Lower leg skin (tissue), 4 donors: ENCODE data around the gene ROR1. TPM values are rescaled to one million over a fixed set of nuclear protein-coding genes. Genes with fewer than 3 reads are reported as not detected.

ENCODE experiments used
- DNase-seq, 2 donors: peaks; one replicate each; pipeline ENCODE4 v3.0.0-alpha.2; 2019; ENCODE audit warnings: low spot score in 2 of 2
- H3K4me3 ChIP-seq: fragments of 200-600 bp; sonication (generic); 2 replicates; pipeline ENCODE4 v1.5.1; 2017; ENCODE audit warnings: mild to moderate bottlenecking, low read depth; ENCODE audit not compliant: poor library complexity, severe bottlenecking
- POLR2A ChIP-seq, 2 donors: fragments of 450-650 bp; IDR thresholded peaks; one replicate each; pipeline ENCODE4 v1.6.1; 2016 to 2017; ENCODE audit warnings: antibody characterized with exemption in 2 of 2, mild to moderate bottlenecking in 1 of 2, moderate library complexity in 1 of 2
- WGBS, 2 donors: methylation state at CpG; one replicate each; pipeline ENCODE4 v1.1.5; 2018; 5-methylcytosine and 5-hydroxymethylcytosine counted together
- intact Hi-C: fragments of 100-400 bp; cut with DNase I; formaldehyde crosslinking; loops from one replicate; pipeline ENCODE4 v1.15.0; 2023; ENCODE audit warnings: low total_unique reads
- total RNA-seq, 4 donors: library from RNA; depleted of rRNA; stranded (reverse); fragments of >200 nt; gene quantifications; one replicate each; pipeline ENCODE4 v1.1.0, GENCODE V29; 2016
- TF ChIP-seq, protein P1 (sequence below), 3 donors: fragments of 450-650 bp; IDR thresholded peaks; one replicate each; pipeline ENCODE4 v1.5.1; 2016; ENCODE audit warnings: antibody characterized with exemption in 3 of 3, mild to moderate bottlenecking in 3 of 3, moderate library complexity in 2 of 3

ROR1 gene
- total RNA-seq, 4 donors from 2014 or later = 12.9 to 28.6 (median 22.5) TPM

DNA sequence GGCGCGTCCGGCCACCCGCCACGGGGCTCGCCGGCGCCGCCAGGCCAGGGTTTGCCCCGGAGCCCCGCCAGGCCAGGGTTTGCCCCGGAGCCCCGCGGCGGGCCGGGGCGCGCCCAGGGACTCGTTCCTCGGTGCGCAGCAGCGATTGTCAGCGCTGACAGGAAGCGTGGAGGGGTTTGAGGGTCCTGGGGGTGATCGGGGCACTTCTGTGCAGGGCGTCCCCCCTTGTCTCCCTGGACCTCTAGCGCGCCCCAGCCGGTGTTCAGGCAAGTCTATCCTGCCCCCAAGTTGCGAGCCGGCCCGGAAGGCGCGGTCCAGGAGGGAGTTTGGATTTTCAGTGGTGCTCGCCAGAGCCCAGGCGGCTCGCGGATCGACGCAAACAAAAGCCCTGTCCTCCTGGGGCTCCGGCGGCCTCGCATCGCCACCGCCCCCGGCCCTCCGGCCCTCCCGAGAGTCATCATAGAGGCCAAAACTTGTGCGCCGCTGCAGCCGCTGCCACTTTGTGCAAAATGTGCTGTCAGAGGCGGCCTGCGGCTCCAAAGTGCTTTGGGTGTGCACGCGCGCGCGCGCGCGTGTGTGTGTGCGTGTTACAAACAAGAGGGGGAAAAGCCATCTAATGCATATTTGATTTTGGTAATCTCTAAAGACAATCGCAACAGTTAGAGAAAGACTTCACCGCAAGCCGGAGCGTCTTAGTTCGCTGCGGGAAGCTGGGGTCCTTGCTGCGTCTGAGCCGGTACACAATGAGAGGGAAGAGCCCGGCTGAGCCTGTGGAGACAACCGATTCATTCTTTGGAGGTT is 1.0 kb downstream of the ROR1 start:
- TF ChIP-seq, protein P1, sequence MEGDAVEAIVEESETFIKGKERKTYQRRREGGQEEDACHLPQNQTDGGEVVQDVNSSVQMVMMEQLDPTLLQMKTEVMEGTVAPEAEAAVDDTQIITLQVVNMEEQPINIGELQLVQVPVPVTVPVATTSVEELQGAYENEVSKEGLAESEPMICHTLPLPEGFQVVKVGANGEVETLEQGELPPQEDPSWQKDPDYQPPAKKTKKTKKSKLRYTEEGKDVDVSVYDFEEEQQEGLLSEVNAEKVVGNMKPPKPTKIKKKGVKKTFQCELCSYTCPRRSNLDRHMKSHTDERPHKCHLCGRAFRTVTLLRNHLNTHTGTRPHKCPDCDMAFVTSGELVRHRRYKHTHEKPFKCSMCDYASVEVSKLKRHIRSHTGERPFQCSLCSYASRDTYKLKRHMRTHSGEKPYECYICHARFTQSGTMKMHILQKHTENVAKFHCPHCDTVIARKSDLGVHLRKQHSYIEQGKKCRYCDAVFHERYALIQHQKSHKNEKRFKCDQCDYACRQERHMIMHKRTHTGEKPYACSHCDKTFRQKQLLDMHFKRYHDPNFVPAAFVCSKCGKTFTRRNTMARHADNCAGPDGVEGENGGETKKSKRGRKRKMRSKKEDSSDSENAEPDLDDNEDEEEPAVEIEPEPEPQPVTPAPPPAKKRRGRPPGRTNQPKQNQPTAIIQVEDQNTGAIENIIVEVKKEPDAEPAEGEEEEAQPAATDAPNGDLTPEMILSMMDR (IDR thresholded peaks at IDR 0.05) = no peak
- no peak for TF ChIP-seq POLR2A (IDR thresholded peaks at IDR 0.05)
- H3K4me3 ChIP-seq = peak overlapping the region; percentile 57
- intact Hi-C loops = loop anchor here (5.0 kb wide), 1 partner anchor 362 kb away; no protein-coding TSS in a partner anchor
- WGBS, 2 donors = 0 to 2% methylated on average over 28 to 57 of the region's 72 CpGs
- DNase-seq = peak; percentile 42 to 89

DNA sequence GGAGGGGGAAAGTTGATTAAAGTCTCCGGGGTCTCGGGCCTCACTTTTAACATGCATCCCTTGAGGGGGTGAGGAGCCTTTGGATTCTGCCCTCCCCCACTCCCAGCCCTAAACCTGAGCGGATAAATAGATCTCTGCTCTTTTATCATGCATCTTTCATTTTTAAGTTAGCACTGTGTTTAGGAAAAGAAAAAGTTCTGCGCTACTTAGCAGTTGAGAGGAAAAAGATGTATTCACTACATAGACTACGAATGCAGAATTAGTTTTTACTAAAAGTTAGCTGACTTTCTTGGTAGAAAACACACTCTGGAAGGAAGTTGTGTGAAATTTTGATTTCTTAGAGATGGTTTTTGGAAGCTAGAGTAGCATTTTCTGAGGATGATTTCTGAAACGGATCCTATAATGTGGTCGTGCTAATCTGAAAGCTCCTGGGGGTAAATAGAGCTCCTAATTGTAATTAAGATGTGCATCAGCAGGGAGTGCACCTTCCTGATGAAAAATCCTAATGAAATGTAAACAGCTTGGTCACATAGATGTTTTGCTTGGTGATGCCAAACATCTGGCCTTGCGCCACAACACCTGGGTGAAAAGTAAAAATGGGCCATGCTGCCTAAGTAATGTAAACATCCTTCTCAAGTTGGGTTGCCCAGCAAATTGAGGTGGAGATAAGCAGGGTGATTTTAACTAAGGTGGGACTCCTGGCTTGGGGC is 1.8 kb downstream of the ROR1 start:
- no peak for DNase-seq
- no peak overlapping the region for H3K4me3 ChIP-seq
- TF ChIP-seq POLR2A (IDR thresholded peaks at IDR 0.05) = no peak
- TF ChIP-seq, protein P1 (IDR thresholded peaks at IDR 0.05) = no peak
- intact Hi-C loops = no loop called here
- WGBS, 2 donors = 29 to 38% methylated on average over 8 of the region's 8 CpGs

DNA sequence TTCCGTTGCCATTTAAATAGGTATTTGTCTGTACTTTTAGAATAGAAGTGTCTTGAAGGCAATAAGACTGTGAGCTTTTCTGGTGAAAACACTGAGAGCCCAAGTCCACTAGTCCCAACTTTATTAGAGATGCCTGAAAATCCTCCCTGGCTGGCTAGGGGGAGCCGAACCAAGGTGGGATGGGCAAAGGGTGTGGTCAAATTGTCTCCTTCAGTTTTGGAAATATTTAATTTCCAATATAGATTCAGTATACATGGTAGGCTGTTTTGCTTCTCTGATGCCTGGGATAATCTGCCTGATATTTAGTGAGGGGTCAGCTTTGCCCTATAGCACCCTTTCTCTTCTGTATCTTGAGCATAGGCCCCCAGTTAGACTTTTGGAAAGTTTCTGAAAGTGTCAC is 3.5 kb downstream of the ROR1 start:
- intact Hi-C loops = no loop called here
- no peak overlapping the region for H3K4me3 ChIP-seq
- no peak for DNase-seq
- TF ChIP-seq POLR2A (IDR thresholded peaks at IDR 0.05) = no peak
- TF ChIP-seq, protein P1 (IDR thresholded peaks at IDR 0.05) = no peak
- 70 to 89% methylated on average over 2 of the region's 2 CpGs for WGBS, 2 donors

DNA sequence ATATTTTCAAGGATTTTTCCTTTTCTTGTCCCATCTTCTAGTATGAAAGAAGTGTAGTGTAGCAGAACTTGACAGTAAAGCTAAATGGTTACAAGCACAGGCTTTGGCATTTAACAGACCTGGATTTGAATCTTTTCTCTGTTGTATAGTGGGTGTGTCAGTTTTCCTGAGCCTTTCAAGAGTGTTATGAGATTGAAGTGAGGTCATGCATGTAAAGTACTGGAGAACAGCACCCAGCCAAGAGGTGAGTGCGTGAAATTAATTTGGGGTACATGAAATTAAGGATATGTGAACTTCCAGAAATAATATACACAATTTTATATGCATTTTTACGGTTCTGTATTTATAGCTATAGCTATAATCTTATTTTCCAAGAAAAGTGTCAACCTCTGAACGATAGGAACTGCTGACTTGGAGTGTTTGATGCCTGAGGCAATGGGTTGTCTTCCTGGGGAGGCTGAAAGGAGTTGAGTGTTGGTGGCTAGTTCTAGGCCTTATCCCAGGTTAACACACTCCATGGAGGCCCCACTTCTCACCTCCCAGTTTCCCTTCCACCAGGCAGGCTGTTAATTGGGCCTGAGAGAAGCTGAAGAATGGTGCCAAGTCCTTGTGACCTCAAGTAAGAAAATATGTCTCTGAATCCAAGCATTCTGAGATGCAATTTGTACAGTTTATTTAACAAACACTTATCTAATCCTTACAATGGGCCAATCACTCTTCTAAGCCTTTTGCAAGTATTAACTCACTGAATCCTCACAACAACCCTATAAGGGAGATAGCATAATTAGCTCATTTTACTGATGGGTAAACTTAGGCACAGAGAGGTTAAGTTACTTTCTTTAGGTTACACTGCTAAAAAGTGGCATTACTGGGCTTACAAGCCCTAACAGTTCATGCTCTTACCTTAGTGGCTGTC is 4.4 kb downstream of the ROR1 start:
- DNase-seq = no peak
- intact Hi-C loops = no loop called here
- no peak for TF ChIP-seq POLR2A (IDR thresholded peaks at IDR 0.05)
- TF ChIP-seq, protein P1 (IDR thresholded peaks at IDR 0.05) = no peak
- 83 to 85% methylated on average over 3 of the region's 3 CpGs for WGBS, 2 donors
- no peak overlapping the region for H3K4me3 ChIP-seq

DNA sequence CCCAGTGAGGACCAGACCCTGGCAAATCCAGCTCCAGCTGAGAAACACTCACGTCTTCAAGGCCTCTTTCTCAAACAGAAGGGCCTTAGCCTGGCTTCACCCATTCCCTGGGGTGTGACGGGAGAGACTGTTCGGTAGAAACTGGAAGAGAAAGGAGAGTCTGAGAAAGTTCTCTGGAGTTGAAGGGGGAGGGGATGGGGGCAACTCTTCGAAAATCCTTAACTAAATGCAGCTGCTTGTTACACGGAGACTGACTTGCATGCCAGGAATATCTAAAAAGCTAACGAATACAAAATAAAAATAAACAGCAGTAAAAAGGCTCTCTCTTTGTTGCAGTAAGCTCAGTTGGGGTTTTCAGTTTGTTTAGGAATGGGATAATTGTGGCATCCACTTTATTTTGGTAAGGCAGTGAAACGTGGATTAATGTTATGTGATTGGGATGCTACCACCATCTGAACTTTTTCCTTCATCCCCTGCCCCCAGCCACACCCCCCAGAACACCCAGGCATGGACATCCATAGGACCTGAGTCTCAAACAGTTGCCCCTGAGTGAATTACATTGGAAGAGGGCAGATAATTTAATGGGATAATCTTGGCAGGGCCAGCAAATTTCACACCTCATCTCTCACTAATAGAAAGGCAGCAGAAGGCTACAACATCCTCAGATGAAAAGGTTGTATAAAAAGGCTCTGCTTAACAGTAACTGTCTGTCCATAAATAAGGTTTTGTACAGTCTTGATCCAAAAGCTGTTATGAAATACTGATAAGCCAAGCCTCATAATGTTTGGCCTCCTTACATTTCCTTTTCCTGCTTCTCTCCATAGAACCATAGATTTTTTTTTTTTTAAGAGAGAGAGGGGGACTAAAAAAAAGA is 5.8 kb downstream of the ROR1 start:
- TF ChIP-seq, protein P1 (IDR thresholded peaks at IDR 0.05) = no peak
- TF ChIP-seq POLR2A (IDR thresholded peaks at IDR 0.05) = no peak
- WGBS, 2 donors = 59 to 60% methylated on average over 7 of the region's 7 CpGs
- no peak for DNase-seq
- intact Hi-C loops = no loop called here
- H3K4me3 ChIP-seq = no peak overlapping the region
